Ovary (tissue), 9 donors: ENCODE results near the gene CYP2C19. TPM values are rescaled to one million over a fixed set of nuclear protein-coding genes. Genes with fewer than 3 reads are reported as not detected.
"Not testable (repeated sequence)": the region's sequence is repeated elsewhere in the genome, so short reads cannot be mapped to it uniquely, and the experiment has no call there.

Experiments used
- DNase-seq, 5 donors: peaks; one replicate each; pipeline ENCODE4 v3.0.0-alpha.2; 2019 to 2020
- H3K27ac ChIP-seq, 2 donors: fragments of 200-600 bp; one replicate each; pipeline versions ENCODE4 v1.5.1 to v1.8.0; 2019 to 2022
- H3K27me3 ChIP-seq: fragments of 200-600 bp; one replicate; pipeline ENCODE4 v1.8.0; 2022
- H3K36me3 ChIP-seq: fragments of 200-600 bp; sonication (generic); one replicate; pipeline ENCODE4 v1.5.1; 2019
- H3K4me1 ChIP-seq: one replicate; pipeline ENCODE4 v1.8.1; 2013; ENCODE audit warnings: mild to moderate bottlenecking, moderate library complexity; ENCODE audit not compliant: insufficient read depth
- H3K4me3 ChIP-seq: fragments of 200-600 bp; sonication (generic); one replicate; pipeline ENCODE4 v1.5.1; 2017
- H3K9me3 ChIP-seq, 2 donors: fragments of 200-600 bp in 1 of 2; sonication (generic) in 1 of 2; one replicate each; pipeline versions ENCODE4 v1.5.1 to v1.8.1; 2013 to 2019; ENCODE audit warnings: mild to moderate bottlenecking in 1 of 2, moderate library complexity in 1 of 2
- CTCF ChIP-seq, 3 donors: fragments of 450-650 bp in 2 of 3; fragments of 200-600 bp in 1 of 3; IDR thresholded peaks; one replicate each; pipeline versions ENCODE4 v1.5.1 to v1.8.0; 2016 to 2022; ENCODE audit warnings: antibody characterized with exemption in 3 of 3, mild to moderate bottlenecking in 1 of 3
- EP300 ChIP-seq: sonication (generic); formaldehyde crosslinking; IDR thresholded peaks from one replicate; pipeline ENCODE4 v1.6.1; 2017; ENCODE audit warnings: antibody characterized with exemption
- POLR2A ChIP-seq: fragments of 450-650 bp; IDR thresholded peaks from one replicate; pipeline ENCODE4 v1.6.1; 2017; ENCODE audit warnings: antibody characterized with exemption, mild to moderate bottlenecking, moderate library complexity
- WGBS, 3 donors: extraction: QIAGEN DNeasy Blood & Tissue Kit in 1 of 3; methylation state at CpG; one replicate each; pipeline versions ENCODE4 v1.1.5 to v1.1.7; 2013 to 2017; 5-methylcytosine and 5-hydroxymethylcytosine counted together
- intact Hi-C, 4 donors: fragments of 100-400 bp; cut with DNase I; formaldehyde crosslinking; loops; one replicate each; pipeline versions ENCODE4 v1.11.0 to v1.15.1; 2022 to 2023
- polyA plus RNA-seq, 2 donors: library from polyadenylated mRNA; stranded (reverse); fragments of 200-250 nt in 1 of 2; fragments of 350-450 nt in 1 of 2; fragmentation: Illumina TruSeq in 1 of 2; extraction: RNeasy Lipid Tissue Mini Kit (QIAGEN cat#74804) in 1 of 2; gene quantifications; one replicate each; pipeline ENCODE4 v1.2.3, GENCODE V29; 2013 to 2014
- total RNA-seq, 7 donors: library from RNA; depleted of rRNA in 2 of 7; stranded (reverse); fragments of >200 nt in 2 of 7; fragmentation: NEBNext Ultra II Directional in 3 of 7; extraction: Animal tissue kit (Norgen Biotek cat#: 25700) in 3 of 7; gene quantifications; one replicate each; pipeline versions ENCODE4 v1.1.0 to v1.2.4, GENCODE V29; 2016 to 2023
- donor health status: DM: no; HTN: no; CAD: no; lungs with moderate emphysema.
- donor health status: DM: no; HTN: no; CAD: no.
- donor health status: Bipolar disorder and iron deficiency.
- donor health status: DM: yes; HTN: yes; CAD: no.
- donor health status: DM: no; HTN: no; CAD: no.
- donor health status: DM: yes; HTN: yes; CAD: no.

Gene CYP2C19
- total and polyA plus RNA-seq, 9 donors: 0.15 TPM; not detected in 8

- intact Hi-C loops: no loop called here
- Histone ChIP-seq H3K36me3 (no peaks in the 10 kb centered on the region), H3K4me1 (no peaks in the 10 kb centered on the region), H3K4me3 (no peak overlapping the region), H3K27ac (no peak overlapping the region), H3K9me3 (no peaks in the 10 kb centered on the region), H3K27me3 (no peaks in the 10 kb centered on the region)
- WGBS, 3 donors: 33 to 51% (median 46%) methylated on average over 5 of the region's 5 CpGs
- DNase-seq: no peak
- TF ChIP-seq POLR2A: no peak
- TF ChIP-seq EP300: no peak
- no peak for TF ChIP-seq CTCF (IDR thresholded peaks at IDR 0.05)
Observed at GRCh38 chr10:94777886-94778458, 15.5 kb downstream of the CYP2C19 start.

GRCh38 chr10:94780844-94781243, 18.4 kb downstream of the CYP2C19 start:
- intact Hi-C loops: no loop called here
- H3K27ac ChIP-seq: no peak overlapping the region
- H3K4me3 ChIP-seq: no peak overlapping the region
- WGBS, 3 donors: 42 to 48% (median 48%) methylated on average over 1 of the region's 1 CpG
- no peak for DNase-seq
- H3K4me1 ChIP-seq: no peaks in the 10 kb centered on the region
- H3K27me3 ChIP-seq: no peaks in the 10 kb centered on the region
- H3K9me3 ChIP-seq: no peaks in the 10 kb centered on the region
- TF ChIP-seq POLR2A (no peak), CTCF (IDR thresholded peaks at IDR 0.05) (no peak), EP300 (no peak)
- H3K36me3 ChIP-seq: no peaks in the 10 kb centered on the region

- no peak for DNase-seq
- H3K4me1 ChIP-seq: no peaks in the 10 kb centered on the region
- no peak overlapping the region for H3K27ac ChIP-seq
- no peaks in the 10 kb centered on the region for H3K36me3 ChIP-seq
- no peaks in the 10 kb centered on the region for H3K27me3 ChIP-seq
- H3K4me3 ChIP-seq: no peak overlapping the region
- H3K9me3 ChIP-seq: no peaks in the 10 kb centered on the region
- TF ChIP-seq EP300 (no peak), CTCF (IDR thresholded peaks at IDR 0.05) (no peak), POLR2A (no peak)
- intact Hi-C loops: no loop called here
Observed at GRCh38 chr10:94784256-94784655, 21.8 kb downstream of the CYP2C19 start.

- 58 to 73% (median 62%) methylated on average over 2 of the region's 2 CpGs for WGBS, 3 donors
- Histone ChIP-seq H3K36me3 (no peaks in the 10 kb centered on the region), H3K27ac (no peak overlapping the region), H3K27me3 (no peaks in the 10 kb centered on the region), H3K4me1 (no peaks in the 10 kb centered on the region), H3K4me3 (no peak overlapping the region), H3K9me3 (no peaks in the 10 kb centered on the region)
- TF ChIP-seq CTCF (IDR thresholded peaks at IDR 0.05) (no peak), EP300 (no peak), POLR2A (no peak)
- no peak for DNase-seq
- intact Hi-C loops: no loop called here
Observed at GRCh38 chr10:94785211-94785610, 22.7 kb downstream of the CYP2C19 start.

GRCh38 chr10:94800551-94800950, 38.1 kb downstream of the CYP2C19 start:
- H3K9me3 ChIP-seq, H3K27ac ChIP-seq, H3K36me3 ChIP-seq, intact Hi-C loops, DNase-seq, H3K27me3 ChIP-seq, H3K4me3 ChIP-seq, H3K4me1 ChIP-seq: not testable (repeated sequence)
- WGBS, 3 donors: 71 to 89% (median 83%) methylated on average over 4 of the region's 4 CpGs
